Placental pericyte (primary cell): ENCODE results near the gene BLOC1S2. TPM values are rescaled to one million over a fixed set of nuclear protein-coding genes. Genes with fewer than 3 reads are reported as not detected.

Source experiments
- small RNA-seq: library from RNA; depleted of rRNA; stranded (forward); fragments of <200 nt; gene quantifications from one replicate; pipeline ENCODE3, GENCODE V24; 2012; ENCODE audit warnings: low replicate concordance
- total RNA-seq: library from RNA; depleted of rRNA; stranded (reverse); fragments of >200 nt; gene quantifications from 2 replicates; pipeline ENCODE4 v1.2.3, GENCODE V29; 2012

BLOC1S2 gene
- total RNA-seq, result 36.1 and 49.2 TPM in 2 replicates

DNA sequence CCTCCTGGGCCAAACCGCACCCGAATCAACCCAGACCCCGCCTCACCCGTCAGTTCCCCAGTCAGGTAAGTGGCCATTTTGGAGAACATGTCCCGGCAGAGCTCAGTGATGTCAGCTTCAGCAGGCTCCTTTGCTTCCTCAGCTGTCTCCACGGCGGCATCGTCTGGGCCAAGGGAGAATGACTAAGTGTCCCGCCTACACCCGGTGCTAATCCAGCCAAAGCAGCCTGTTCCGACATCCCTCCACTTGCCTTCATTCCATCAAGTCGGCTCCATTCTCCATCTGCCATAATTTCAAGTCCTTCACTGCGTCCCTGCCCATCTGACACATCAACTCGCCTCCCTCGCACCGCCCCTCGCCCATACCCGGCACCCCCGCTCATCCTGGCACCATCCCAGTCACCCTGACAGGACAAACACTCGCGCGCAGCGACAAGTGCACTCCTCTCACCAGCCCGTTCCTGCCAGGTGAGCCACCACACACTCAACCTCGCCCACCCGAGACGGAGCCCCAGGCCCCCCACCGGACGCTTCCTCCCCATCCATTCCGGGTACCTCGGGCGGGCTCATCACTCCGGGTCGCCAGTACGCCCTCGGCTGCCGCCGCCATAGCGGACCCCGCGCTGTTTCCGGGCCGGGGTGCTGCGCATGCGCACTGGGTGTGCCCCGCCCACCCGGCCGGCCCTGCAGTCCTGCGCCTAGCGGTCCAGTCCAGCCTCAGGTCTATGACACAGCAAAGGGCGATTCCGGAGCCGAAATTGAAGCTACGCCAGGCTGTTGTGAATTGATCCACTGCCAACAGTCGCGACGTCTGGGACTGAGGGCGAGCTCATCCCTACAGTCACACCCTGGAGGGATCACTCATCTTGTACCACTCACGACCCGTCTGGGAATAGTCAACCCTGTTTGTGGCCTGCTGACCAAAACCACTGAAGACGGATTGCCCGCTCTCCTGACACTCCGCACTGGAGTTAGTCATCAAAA, at the start of gene BLOC1S2:
BLOC1S2 (minus strand) TSS at position 630 of the 983 bp plus-strand sequence; CDS start at position 609, 21 bp downstream.

DNA sequence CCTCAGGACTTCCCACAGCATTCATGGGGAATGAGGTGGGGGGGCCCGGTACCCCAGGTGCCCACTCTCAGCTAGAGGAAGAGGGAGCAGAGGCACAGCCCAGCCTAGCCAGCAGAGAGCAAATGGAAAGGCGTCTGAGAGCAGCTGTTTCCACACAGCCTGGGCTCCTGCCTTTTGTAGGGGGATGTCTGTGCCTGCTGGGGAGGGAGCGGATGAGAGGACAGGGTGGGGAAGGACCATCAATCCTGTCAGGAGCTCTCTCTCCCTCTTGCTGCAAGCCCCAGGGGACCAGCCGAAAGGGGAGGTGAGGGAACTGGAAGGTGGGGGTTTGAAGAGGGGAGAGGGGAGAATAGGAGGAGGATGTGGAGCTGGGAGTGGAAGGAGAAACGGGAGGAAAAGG, 43.6 kb upstream of the BLOC1S2 start, which contains the start of gene PKD2L1:
PKD2L1 (minus strand) TSS at position 150 of the 400 bp plus-strand sequence; CDS start at position 25, 125 bp downstream.

DNA sequence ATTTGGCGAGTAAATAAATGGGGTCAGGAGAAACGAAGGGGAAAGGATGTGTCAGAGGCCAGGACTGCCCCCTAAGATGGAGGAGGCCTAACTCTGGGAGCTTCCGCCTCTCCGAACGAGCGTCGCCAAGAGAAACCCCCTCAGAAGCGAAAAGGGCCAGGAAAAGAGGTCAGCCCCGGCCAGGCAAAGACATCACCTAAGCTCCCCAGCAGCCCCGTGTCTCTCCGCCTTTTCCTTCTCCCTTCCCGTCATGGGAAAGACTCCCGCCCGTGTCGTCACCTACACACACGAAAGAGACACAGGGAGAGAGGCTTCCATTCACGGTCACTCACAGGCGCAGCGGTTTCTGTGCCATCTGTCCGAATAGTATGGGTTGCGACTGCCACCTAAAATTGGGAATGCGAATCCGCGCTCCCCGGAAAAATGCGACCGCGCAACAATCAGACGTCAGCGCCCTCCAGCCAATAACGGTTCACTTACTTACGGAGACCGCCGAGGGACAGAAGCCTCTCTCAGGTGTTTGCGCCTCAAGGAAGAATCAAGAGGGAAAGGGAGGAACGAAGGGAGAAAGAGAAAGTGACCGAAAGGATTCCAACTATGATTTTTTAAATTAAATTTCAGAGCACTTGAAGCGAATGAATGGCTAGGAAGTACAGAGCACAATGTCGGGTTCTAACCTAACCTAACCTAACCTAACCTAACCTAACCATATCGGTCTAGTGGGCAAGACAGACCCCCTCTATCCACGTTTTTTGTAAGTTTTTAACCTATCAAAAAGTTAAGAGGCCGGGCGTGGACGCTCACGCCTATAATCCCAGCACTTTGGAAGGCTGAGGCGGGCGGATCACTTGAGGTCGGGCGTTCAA, 19.0 kb downstream of the BLOC1S2 start, which contains the start of gene CWF19L1:
CWF19L1 (minus strand) TSS at position 400 of the 866 bp plus-strand sequence; CDS start at position 355, 45 bp downstream.

Small RNA genes within 50 kb of the gene (small RNA-seq; reads per million reads assigned to genes)
- gene RNU6-422P (not detected), gene SNORA12 (73.1 reads per million, percentile 98 among the genes with 10 or more reads in this experiment)

Other genes with a start within 250 kb of the BLOC1S2 start
- gene CPN1, start 204.8 kb downstream of the BLOC1S2 start, total RNA-seq, result not detected in 2 replicates
- 22.8 and 42.7 TPM in 2 replicates for gene ERLIN1, start 100.7 kb downstream of the BLOC1S2 start, total RNA-seq
- 19.7 and 39.7 TPM in 2 replicates for gene CHUK, start 57.1 kb downstream of the BLOC1S2 start, total RNA-seq
- 17.5 and 35.6 TPM in 2 replicates for gene CWF19L1, start 19.0 kb downstream of the BLOC1S2 start, total RNA-seq
- not detected in 2 replicates for gene PKD2L1, start 43.5 kb upstream of the BLOC1S2 start, total RNA-seq
- gene SCD, start 60.6 kb upstream of the BLOC1S2 start, total RNA-seq, result 200 and 1,148 TPM in 2 replicates
- gene WNT8B, start 176.3 kb upstream of the BLOC1S2 start, total RNA-seq, result not detected in 2 replicates
- 2.9 and 4.2 TPM in 2 replicates for gene SEC31B, start 233.2 kb upstream of the BLOC1S2 start, total RNA-seq
- 83.3 and 97.6 TPM in 2 replicates for gene NDUFB8, start 243.2 kb upstream of the BLOC1S2 start, total RNA-seq
- 10.7 and 13.2 TPM in 2 replicates for gene HIF1AN, start 249.3 kb upstream of the BLOC1S2 start, total RNA-seq